NT2/D1 (cell line): Measurements from ENCODE around the gene RGS12.

ENCODE experiments used
- YY1 ChIP-seq: IDR thresholded peaks from 2 replicates; pipeline ENCODE4 v1.6.1; 2011; ENCODE audit not compliant: insufficient read length, insufficient read depth
- ZNF274 ChIP-seq: IDR thresholded peaks from 2 replicates; pipeline ENCODE4 v1.6.1; 2011; ENCODE audit warnings: mild to moderate bottlenecking, low read depth, low read length

DNA sequence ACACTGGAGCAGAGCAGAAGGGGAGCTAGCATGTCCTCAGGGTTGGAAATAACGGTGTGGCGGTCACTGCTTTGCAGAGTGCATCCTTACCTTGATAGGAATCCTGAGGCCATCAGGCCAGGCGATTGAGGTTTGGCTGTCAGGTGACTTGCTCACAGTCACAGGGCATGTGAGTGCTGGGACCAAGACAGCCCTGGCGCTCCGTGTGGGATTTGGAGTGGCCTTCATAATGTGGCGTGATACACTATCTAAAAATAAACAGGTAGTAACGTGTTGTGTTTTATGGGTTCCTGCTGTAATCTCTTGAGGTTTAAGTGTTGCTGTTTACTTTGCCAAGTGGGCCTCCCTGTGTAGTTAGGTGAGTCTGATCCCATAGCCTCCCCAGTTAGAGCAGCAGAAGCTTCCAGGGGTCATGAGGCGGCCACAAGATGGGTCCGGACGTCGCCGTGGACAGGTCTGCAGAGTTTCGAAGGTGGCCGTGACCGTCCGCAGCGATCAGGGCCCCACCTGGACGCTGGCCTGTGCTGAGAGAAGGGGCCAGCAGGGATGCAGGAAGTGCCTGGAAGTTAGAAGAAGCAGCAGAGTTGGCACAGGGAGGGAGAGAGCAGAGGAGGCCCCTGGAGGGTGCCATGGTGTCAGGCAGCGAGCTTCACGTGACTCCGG lies 27.7 kb downstream of the RGS12 start:
- TF ChIP-seq ZNF274 (no peak), YY1 (no peak)
